ENCODE measurements around the gene MGAT5B. TPM values are rescaled to one million over a fixed set of nuclear protein-coding genes. Genes with fewer than 3 reads are reported as not detected.

The MGAT5B gene
- total and polyA plus RNA-seq, 9 of the 15 experiments (the other 6 are each of a cell fraction or from before 2014, with no cell fraction given) = 0.09 to 0.43 (median 0.18) TPM; not detected in 4

DNA sequence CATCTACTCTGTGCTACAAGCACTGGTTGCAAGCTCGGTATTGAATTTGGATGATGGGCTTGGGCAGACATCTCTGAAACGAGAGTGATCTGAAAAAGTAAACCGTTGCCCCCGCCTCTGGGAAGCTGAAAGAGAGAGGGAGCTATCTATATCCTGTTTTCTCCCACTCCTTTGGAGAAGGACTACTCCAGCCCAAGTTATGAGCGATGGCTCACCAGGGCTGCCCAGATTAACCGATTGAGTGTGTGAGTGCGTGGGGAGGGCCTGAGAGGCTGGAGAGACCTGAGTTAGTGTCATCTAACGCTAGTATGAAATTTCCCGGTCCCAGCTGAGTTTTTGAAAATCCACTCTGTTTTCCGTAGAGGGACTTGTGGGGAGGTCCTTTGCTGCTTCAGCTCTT lies 11.5 kb downstream of the MGAT5B start (continued):
- TF ChIP-seq ARID2 (IDR thresholded peaks at IDR 0.05) (no peak), MXI1 (IDR thresholded peaks at IDR 0.05; ENCODE audit: low read depth, low read length) (no peak)

DNA sequence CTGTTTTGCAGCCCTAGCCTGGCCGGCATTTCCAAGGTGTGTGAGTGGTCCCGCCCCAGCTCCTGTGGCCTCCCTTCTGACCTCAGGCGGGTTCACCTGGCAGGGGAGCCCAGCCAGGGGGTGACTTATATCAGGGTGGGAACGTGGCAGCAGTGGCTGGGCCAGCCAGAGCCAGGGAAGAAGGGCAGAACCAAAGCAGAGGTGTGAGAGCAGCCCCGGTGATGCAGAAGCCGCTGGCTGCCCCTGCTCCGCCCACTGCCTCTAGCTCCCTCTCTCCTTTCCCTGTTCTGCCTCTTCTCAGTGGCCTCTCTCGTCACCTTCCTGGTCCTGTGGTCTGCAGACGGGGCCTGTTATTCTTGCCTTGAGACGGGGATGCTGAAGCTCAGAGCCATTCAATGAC lies 12.1 kb downstream of the MGAT5B start:
- Histone ChIP-seq H3K36me3 (ENCODE audit: control insufficient read depth, insufficient read depth, low read length) (no peaks in the 10 kb centered on the region), H3K79me2 (ENCODE audit: control insufficient read depth, insufficient read depth, low read length) (no peaks in the 10 kb centered on the region), H3K4me1 (replicated peaks in 1 of 2; ENCODE audit: control insufficient read depth in 2 of 2, insufficient read depth in 2 of 2, low read length in 2 of 2) (peaks cover 0 to 11% of the 10 kb centered on the region in 2 experiments; a peak in 1 of 5 replicates), H3K4me2 (ENCODE audit: insufficient read depth, low read length) (no peak overlapping the region), H3K27ac (ENCODE audit: extremely low read depth, low read depth, low read length) (no peak overlapping the region), H3K27me3 (ENCODE audit: control insufficient read depth in 2 of 2, insufficient read depth in 2 of 2, low read length in 2 of 2) (peaks cover 26 to 71% of the 10 kb centered on the region in 2 experiments), H4K20me1 (replicated peaks; ENCODE audit: control insufficient read depth, insufficient read depth, low read length) (peaks cover 8% of the 10 kb centered on the region; the same call in 1 of the 2 replicates), H3K9me1 (ENCODE audit: control insufficient read depth, insufficient read depth, low read length) (no peaks in the 10 kb centered on the region), H3K9me3 (replicated peaks; ENCODE audit: control insufficient read depth, insufficient read depth, low read depth, low read length) (0 out of 2 replicates have a peak, but pooled peaks cover 1% of the 10 kb centered on the region), H3K9ac (ENCODE audit: insufficient read depth in 1 of 2, low read depth in 2 of 2, low read length in 2 of 2) (no peak overlapping the region), H3K4me3 (no peak overlapping the region), H2AFZ (ENCODE audit: low read depth, low read length) (no peak overlapping the region)
- FAIRE-seq (no peak), ATAC-seq (no peak), DNase-seq (ENCODE audit: extremely low read depth in 1 of 4, low spot score in 3 of 4) (no peak)
- TF ChIP-seq ZBED1 (IDR thresholded peaks at IDR 0.05) = no peak
- TF ChIP-seq HDGF (IDR thresholded peaks at IDR 0.05) = no peak
- TF ChIP-seq RREB1 (CRISPR knock-in tag; IDR thresholded peaks at IDR 0.05) = no peak
- TF ChIP-seq IFI16 (CRISPR knock-in tag; IDR thresholded peaks at IDR 0.05) = no peak
- TF ChIP-seq HEY1 (CRISPR knock-in tag; IDR thresholded peaks at IDR 0.05; ENCODE audit: borderline replicate concordance) = no peak
- ChIA-PET CTCF (ENCODE audit: low intra/inter-chr PET ratio) (no interaction called here), POLR2A (interaction anchor here (0.7 to 1.4 kb wide), 2 partner anchors 9 to 25 kb away, joined by 3 to 6 read pairs; no protein-coding TSS in a partner anchor)
- 0% methylated on average over 9 of the region's 10 CpGs for WGBS (ENCODE audit: insufficient coverage, low coverage, missing lambda C conversion rate)
- BruUV-seq (replicated peaks) = no TSS peak
- intact Hi-C loops (cut with micrococcal nuclease) (no loop called here), in situ Hi-C loops (cut with MboI) (no loop called here)
